NB4 (cell line): ENCODE data around the gene FBXO9.

Source experiments
- POLR2A ChIP-seq: IDR thresholded peaks from 2 replicates; pipeline ENCODE4 v1.6.1; 2011; ENCODE audit warnings: mild to moderate bottlenecking; ENCODE audit not compliant: insufficient read length; ENCODE audit errors: extremely low read depth
- TF ChIP-seq, protein P1 (sequence below): IDR thresholded peaks from one replicate; pipeline ENCODE4 v1.5.1; 2012; ENCODE audit warnings: low read depth, low read length
- TF ChIP-seq, protein P2 (sequence below): IDR thresholded peaks from 2 replicates; pipeline ENCODE4 v1.6.1; 2011; ENCODE audit warnings: low read depth, low read length

DNA sequence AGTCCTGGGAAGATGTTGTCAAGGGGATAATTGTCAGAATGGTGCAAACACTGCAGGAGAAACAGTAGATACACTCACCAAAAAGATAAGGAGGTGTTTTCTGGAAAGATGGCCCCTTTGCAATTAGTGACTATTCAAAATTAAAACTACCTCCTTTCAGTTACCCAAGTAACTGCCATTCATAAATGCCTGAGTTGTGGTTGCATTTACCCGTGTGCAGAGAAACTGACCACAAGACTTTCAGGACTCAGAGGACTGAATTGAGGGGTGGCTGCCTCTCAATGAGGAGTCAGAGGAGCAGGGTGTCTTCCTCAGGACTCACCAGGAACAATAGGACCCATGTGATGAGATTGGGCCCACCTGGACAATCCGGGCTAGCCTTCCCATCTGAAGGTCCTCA lies 44.4 kb downstream of the FBXO9 start:
- TF ChIP-seq, protein P1, sequence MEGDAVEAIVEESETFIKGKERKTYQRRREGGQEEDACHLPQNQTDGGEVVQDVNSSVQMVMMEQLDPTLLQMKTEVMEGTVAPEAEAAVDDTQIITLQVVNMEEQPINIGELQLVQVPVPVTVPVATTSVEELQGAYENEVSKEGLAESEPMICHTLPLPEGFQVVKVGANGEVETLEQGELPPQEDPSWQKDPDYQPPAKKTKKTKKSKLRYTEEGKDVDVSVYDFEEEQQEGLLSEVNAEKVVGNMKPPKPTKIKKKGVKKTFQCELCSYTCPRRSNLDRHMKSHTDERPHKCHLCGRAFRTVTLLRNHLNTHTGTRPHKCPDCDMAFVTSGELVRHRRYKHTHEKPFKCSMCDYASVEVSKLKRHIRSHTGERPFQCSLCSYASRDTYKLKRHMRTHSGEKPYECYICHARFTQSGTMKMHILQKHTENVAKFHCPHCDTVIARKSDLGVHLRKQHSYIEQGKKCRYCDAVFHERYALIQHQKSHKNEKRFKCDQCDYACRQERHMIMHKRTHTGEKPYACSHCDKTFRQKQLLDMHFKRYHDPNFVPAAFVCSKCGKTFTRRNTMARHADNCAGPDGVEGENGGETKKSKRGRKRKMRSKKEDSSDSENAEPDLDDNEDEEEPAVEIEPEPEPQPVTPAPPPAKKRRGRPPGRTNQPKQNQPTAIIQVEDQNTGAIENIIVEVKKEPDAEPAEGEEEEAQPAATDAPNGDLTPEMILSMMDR: no peak
- no peak for TF ChIP-seq POLR2A
- TF ChIP-seq, protein P2, sequence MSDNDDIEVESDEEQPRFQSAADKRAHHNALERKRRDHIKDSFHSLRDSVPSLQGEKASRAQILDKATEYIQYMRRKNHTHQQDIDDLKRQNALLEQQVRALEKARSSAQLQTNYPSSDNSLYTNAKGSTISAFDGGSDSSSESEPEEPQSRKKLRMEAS: no peak
